ENCODE results near the gene ATP5MG. TPM values are rescaled to one million over a fixed set of nuclear protein-coding genes. Genes with fewer than 3 reads are reported as not detected.

Gene ATP5MG
- total RNA-seq, 4 donors from 2014 or later: 36.4 to 274 (median 152) TPM

- H3K4me1 ChIP-seq: peaks cover 3 to 11% of the 10 kb centered on the region in 2 donors
- H3K36me3 ChIP-seq: no peaks in the 10 kb centered on the region
- intact Hi-C loops (cut with DNase I; ENCODE audit: low total_unique reads): no loop called here
Observed at GRCh38 chr11:118406599-118407166, 5.3 kb downstream of the ATP5MG start.

GRCh38 chr11:118410055-118410745, 8.8 kb downstream of the ATP5MG start:
- H3K27ac ChIP-seq: no peak overlapping the region
- no peak for TF ChIP-seq CTCF (IDR thresholded peaks at IDR 0.05)
- TF ChIP-seq POLR2A (IDR thresholded peaks at IDR 0.05): no peak
- H3K9me3 ChIP-seq: no peaks in the 10 kb centered on the region
- no peak for DNase-seq
- H3K27me3 ChIP-seq: no peaks in the 10 kb centered on the region
- H3K4me1 ChIP-seq: no peaks in the 10 kb centered on the region
- H3K4me3 ChIP-seq: no peak overlapping the region
- H3K36me3 ChIP-seq: no peaks in the 10 kb centered on the region
- intact Hi-C loops (cut with DNase I; ENCODE audit: low total_unique reads): no loop called here

More at GRCh38 chr11:118406599-118407166, 5.3 kb downstream of the ATP5MG start:
- TF ChIP-seq CTCF (IDR thresholded peaks at IDR 0.05) (no peak), POLR2A (IDR thresholded peaks at IDR 0.05) (no peak)
- H3K9me3 ChIP-seq: no peaks in the 10 kb centered on the region
- no peak overlapping the region for H3K4me3 ChIP-seq
- no peaks in the 10 kb centered on the region for H3K27me3 ChIP-seq
- DNase-seq: no peak
- no peak overlapping the region for H3K27ac ChIP-seq

- H3K36me3 ChIP-seq: no peaks in the 10 kb centered on the region
- no peak for DNase-seq
Observed at GRCh38 chr11:118411530-118411929, 10.1 kb downstream of the ATP5MG start.

GRCh38 chr11:118412921-118413320, 11.5 kb downstream of the ATP5MG start:
- intact Hi-C loops (cut with DNase I; ENCODE audit: low total_unique reads): no loop called here
- Histone ChIP-seq H3K27ac (no peak overlapping the region), H3K4me3 (no peak overlapping the region), H3K9me3 (no peaks in the 10 kb centered on the region), H3K4me1 (no peaks in the 10 kb centered on the region), H3K27me3 (no peaks in the 10 kb centered on the region), H3K36me3 (no peaks in the 10 kb centered on the region)
- no peak for DNase-seq
- TF ChIP-seq CTCF (IDR thresholded peaks at IDR 0.05) (no peak), POLR2A (IDR thresholded peaks at IDR 0.05) (no peak)

More at GRCh38 chr11:118411530-118411929, 10.1 kb downstream of the ATP5MG start:
- Histone ChIP-seq H3K9me3 (no peaks in the 10 kb centered on the region), H3K27me3 (no peaks in the 10 kb centered on the region), H3K4me1 (no peaks in the 10 kb centered on the region), H3K27ac (no peak overlapping the region), H3K4me3 (no peak overlapping the region)
- no peak for TF ChIP-seq POLR2A (IDR thresholded peaks at IDR 0.05)
- no peak for TF ChIP-seq CTCF (IDR thresholded peaks at IDR 0.05)
- intact Hi-C loops (cut with DNase I; ENCODE audit: low total_unique reads): no loop called here

- no peak for TF ChIP-seq POLR2A (IDR thresholded peaks at IDR 0.05)
- Histone ChIP-seq H3K4me1 (no peaks in the 10 kb centered on the region), H3K4me3 (no peak overlapping the region), H3K9me3 (no peaks in the 10 kb centered on the region), H3K36me3 (no peaks in the 10 kb centered on the region), H3K27me3 (no peaks in the 10 kb centered on the region), H3K27ac (no peak overlapping the region)
- intact Hi-C loops (cut with DNase I; ENCODE audit: low total_unique reads): no loop called here
- no peak for DNase-seq
Observed at GRCh38 chr11:118415062-118415738, 13.8 kb downstream of the ATP5MG start.

All from uterus (tissue), 4 donors.